IPS-18c (cell line): ENCODE measurements around the gene ASCC2.
A peak's percentile ranks its signal among the peaks of the same experiment; 100 is the strongest.
"Not testable (repeated sequence)": the region's sequence is repeated elsewhere in the genome, so short reads cannot be mapped to it uniquely, and the experiment has no call there.

ENCODE experiments used
- H3K4me3 ChIP-seq: 2 replicates; pipeline ENCODE4 v1.7.0; 2013; ENCODE audit warnings: low read depth, mild to moderate bottlenecking, low read length, moderate library complexity; ENCODE audit not compliant: insufficient read depth
- H3K9me3 ChIP-seq: one replicate; pipeline ENCODE4 v1.6.1; 2013; ENCODE audit warnings: mild to moderate bottlenecking, low read length, moderate library complexity; ENCODE audit not compliant: control insufficient read depth, insufficient read depth

ASCC2 gene

DNA sequence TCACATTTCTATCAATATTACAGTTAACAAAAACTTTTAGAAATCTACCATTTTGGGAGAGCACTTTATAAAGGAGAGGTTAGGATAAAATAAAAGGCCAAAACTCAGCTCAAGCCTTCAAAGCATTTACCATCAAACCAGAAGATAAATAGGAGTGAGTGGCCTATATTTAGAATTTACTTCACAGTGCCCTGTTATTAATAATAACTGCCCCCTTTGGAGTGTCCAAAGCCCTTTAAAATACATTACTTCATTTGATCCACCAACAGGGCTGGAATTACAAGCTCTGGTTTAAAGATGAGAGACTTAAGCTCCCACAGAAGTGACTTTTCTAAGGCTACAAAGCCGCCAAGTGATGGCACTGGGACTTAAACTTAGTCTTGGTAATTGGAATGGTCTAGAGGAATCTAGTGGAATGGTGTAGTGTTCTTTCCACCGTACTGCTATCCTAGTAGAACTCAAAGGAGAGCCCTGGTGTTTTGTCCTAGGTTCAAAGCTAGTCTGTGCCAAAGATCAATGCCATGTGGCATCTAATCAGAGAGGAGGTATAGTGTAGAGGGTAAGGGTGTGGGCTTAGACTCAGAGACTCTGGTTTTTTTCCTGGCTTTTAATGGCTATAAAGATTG, 23.7 kb upstream of the ASCC2 start:
- Histone ChIP-seq H3K9me3 (no peaks in the 10 kb centered on the region), H3K4me3 (no peak overlapping the region)

- Histone ChIP-seq H3K9me3 (no peaks in the 10 kb centered on the region), H3K4me3 (no peak overlapping the region)
Measured at GRCh38 chr22:29860006-29860766, 22.1 kb upstream of the ASCC2 start.

DNA sequence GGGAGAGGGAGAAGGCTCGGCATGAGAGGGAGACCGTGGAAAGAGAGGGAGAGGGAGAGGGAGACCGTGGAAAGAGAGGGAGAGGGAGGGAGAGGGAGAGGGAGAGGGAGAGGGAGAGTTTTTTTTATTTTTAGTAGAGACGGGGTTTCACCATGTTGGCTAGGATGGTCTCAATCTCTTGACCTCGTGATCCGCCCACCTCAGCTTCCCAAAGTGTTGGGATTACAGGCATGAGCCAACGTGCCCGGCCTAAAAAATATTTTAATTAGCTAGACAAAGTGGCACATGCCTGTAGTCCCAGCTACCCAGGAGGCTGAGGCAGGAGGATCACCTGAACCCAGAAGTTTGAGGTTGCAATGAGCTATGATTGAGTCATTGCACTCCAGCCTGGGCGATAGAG, 21.0 kb upstream of the ASCC2 start:
- H3K4me3 ChIP-seq, H3K9me3 ChIP-seq: not testable (repeated sequence)

GRCh38 chr22:29856496-29856895, 18.4 kb upstream of the ASCC2 start:
- no peak overlapping the region for H3K4me3 ChIP-seq
- H3K9me3 ChIP-seq: no peaks in the 10 kb centered on the region

DNA sequence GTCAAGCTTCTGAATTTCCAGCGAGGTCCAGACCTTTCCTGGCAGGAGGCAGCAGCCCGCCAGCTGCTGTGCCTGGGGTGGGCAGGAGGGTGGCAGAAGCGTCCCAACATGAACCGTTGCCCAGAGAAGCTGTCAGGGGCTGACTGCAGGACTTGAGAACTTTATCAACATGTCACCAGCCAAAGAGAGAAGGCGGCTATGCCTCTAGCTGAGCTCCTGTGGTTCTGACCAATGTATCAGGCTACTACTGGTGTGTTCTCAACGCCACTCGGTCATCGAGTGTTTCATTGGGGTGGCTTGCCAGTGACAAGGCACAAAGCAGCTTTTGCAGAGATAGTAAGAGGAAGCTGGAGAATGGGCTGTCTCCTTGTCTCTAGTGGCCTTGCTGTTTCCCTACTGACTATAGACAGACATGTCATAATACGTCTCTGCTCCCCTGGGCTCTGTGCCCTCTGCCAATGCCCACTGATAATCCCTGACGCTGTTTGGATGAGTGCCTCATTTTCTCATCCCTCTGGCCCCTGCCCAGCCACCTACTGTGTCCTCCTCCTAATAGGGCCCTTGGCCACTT, 17.6 kb upstream of the ASCC2 start:
- Histone ChIP-seq H3K4me3 (no peak overlapping the region), H3K9me3 (no peaks in the 10 kb centered on the region)

GRCh38 chr22:29854432-29854831, 16.4 kb upstream of the ASCC2 start:
- Histone ChIP-seq H3K4me3 (no peak overlapping the region), H3K9me3 (no peaks in the 10 kb centered on the region)

DNA sequence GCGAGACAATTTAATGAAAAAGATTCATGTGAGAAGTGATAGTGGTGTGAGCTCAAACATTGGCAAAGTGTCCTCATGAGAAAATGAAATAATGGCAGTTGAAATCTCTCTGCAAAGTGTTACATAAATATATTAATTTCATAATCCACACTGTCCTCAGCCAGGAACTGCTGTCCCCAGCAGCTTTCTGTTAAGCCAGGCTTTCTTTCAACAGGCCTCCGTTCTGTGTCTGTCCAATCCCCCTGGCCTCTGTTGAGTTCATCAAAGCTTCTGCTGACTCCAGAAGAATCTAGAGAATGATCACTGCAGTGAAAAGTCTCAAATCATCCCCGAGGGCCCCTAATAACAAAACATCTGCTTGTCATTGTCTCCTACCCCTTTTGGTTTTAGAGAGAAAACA, 10.0 kb upstream of the ASCC2 start:
- no peak overlapping the region for H3K4me3 ChIP-seq
- H3K9me3 ChIP-seq: no peaks in the 10 kb centered on the region

DNA sequence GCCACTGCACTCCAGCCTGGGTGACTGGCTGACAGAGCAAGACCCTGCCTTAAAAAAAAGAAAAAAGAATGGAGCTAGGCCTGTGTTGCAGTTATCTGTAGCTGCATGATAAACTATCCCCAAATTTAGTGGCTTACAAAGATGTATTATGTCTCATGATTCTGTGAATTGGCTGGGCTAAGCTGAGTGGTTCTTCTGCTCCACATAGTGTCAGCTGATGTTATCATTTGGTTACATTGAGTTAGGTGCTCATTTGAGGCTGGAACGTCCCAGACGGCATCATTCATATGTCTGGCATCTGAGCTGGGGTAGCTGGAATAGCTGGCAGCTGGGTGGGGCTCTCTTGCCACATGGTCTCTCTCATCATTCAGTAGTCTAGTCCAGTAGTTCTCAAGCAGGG, 8.2 kb upstream of the ASCC2 start:
- Histone ChIP-seq H3K9me3 (no peaks in the 10 kb centered on the region), H3K4me3 (no peak overlapping the region)

- Histone ChIP-seq H3K4me3 (no peak overlapping the region), H3K9me3 (no peaks in the 10 kb centered on the region)
Measured at GRCh38 chr22:29842740-29843139, 4.7 kb upstream of the ASCC2 start.

GRCh38 chr22:29842172-29842571, 4.1 kb upstream of the ASCC2 start:
- Histone ChIP-seq H3K4me3 (no peak overlapping the region), H3K9me3 (no peaks in the 10 kb centered on the region)

DNA sequence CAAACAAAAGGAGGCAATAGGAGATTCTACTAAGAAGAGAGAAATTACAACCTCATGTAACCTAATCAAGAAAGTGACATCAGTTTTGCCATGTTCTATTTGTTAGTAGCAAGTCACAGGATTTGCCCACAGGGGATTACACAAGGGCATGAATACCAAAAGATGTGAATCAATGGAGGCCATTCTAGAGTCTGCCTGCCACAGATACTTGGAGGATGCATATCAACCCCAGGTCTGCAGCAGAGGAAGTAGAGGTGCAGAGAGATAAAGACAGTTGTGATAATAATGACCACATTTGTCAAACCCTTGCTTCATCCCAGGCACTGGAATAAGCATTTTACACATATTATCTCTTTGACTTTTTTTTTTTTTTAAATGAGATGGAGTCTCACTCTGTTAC, 2.4 kb upstream of the ASCC2 start:
- no peaks in the 10 kb centered on the region for H3K9me3 ChIP-seq
- no peak overlapping the region for H3K4me3 ChIP-seq

DNA sequence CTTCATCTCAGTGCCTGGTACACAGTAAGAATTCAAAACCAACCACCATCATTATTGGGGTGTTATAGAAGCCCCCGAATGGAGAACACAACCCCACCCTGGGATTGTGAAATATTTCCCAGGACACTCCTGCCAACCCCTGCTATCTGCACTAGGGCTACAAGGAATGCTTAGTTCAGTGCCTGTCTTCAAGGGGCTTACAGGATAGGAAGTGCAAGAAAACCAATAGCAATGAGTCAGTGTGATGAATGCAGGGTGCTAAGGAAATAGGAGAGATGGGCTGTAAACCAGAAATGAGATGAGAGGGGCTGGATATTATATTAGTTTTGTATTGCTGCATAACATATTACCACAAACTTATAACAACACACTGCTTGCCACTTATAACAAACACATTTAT, 965 bp upstream of the ASCC2 start:
- Histone ChIP-seq H3K9me3 (no peaks in the 10 kb centered on the region), H3K4me3 (no peak overlapping the region)

- peak overlapping the region; percentile 42 for H3K4me3 ChIP-seq
- no peaks in the 10 kb centered on the region for H3K9me3 ChIP-seq
Measured at GRCh38 chr22:29838599-29838956, 504 bp upstream of the ASCC2 start.

DNA sequence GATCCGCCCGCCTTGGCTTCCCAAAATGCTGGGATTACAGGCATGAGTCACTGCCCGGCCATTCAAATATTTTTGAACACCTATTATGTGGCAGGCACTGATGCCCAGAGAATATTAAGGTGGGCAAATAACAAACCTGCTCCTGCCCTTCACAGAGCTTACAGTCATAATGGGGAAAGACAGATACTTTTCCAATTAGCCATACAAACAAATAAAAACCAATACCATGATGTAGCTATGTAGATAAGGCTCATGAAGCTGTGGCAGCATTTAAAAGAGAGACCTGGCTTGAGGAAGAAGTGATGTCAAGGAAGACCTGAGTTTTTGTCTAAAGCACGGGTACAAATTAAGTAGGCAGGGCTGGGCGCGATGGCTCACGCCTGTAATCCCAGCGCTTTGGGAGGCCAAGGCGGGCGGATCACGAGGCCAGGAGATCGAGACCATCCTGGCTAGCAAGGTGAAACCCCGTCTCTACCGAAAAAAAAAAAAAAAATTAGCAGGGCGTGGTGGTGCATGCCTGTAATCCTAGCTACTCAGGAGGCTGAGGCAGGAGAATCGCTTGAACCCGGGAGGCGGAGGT, 1.2 kb downstream of the ASCC2 start:
- not testable (repeated sequence) for H3K4me3 ChIP-seq, H3K9me3 ChIP-seq

DNA sequence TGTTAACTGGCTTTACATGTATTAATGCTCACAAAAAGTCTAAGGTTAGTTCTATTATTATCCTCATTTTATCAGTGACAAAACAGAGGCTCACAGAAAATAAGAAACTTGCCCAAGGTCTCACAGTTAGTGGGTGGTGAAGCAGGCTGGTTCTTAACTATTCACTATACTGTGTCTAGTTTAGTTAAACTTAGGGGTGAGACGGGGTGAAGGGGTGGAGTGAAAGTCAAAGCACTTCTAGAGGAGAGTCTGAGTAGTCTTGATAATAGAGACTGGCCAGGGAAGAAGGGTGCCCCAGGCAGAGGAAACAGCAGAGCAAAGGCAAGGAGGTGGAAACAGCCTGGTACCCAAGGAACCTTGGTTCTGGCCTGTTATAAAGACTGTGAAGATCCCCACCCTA, 4.0 kb downstream of the ASCC2 start:
- no peaks in the 10 kb centered on the region for H3K9me3 ChIP-seq
- no peak overlapping the region for H3K4me3 ChIP-seq

DNA sequence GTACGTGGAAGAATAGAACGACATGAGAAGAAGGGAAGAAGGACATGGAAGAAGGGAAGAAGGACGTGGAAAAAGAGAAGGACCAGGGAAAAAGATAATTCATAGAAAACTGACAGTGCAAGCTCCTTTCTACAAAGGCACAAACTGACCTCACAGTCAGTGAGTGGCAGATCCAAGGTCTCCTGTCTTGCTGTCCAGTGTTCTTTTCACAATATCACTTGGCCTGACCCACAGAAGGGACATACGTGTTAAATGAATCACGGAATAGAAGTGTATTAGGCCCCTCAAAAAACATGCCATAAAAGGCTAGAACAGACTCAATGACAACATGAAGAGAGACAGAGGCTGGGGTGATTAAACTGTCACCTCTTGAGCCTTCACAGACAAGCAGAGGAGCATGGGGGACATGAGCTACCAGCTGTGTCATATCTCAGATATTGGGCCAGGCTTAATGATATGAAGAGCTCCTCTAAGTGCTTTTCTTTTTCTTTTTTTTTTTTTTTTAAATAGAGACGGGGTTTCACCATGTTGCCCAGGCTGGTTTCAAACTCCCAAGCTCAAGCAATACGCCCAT, 4.6 kb downstream of the ASCC2 start:
- Histone ChIP-seq H3K9me3 (no peaks in the 10 kb centered on the region), H3K4me3 (no peak overlapping the region)

DNA sequence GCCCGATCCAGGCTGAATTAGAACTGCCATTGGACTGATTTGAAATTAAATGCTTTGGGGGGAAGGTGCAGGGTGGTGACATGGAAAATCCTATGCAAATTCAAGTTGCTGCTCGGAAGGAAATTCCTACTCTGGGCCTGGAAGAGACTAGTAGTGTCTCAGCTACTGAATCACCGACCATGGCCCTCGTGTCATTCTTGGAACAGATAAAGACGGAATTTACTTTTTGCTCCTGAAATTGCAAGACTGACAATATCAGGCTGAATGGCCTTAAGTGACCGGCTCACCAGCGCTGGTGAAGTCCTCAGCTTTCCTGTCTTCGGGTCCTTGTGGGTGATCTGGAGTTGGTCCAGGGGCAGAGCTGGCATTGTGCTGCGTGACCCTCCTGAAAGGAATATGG, 6.1 kb downstream of the ASCC2 start:
- H3K9me3 ChIP-seq: no peaks in the 10 kb centered on the region
- H3K4me3 ChIP-seq: no peak overlapping the region
